ENCODE measurements around the gene NNMT.
A peak's percentile ranks its signal among the peaks of the same experiment; 100 is the strongest.

DNA sequence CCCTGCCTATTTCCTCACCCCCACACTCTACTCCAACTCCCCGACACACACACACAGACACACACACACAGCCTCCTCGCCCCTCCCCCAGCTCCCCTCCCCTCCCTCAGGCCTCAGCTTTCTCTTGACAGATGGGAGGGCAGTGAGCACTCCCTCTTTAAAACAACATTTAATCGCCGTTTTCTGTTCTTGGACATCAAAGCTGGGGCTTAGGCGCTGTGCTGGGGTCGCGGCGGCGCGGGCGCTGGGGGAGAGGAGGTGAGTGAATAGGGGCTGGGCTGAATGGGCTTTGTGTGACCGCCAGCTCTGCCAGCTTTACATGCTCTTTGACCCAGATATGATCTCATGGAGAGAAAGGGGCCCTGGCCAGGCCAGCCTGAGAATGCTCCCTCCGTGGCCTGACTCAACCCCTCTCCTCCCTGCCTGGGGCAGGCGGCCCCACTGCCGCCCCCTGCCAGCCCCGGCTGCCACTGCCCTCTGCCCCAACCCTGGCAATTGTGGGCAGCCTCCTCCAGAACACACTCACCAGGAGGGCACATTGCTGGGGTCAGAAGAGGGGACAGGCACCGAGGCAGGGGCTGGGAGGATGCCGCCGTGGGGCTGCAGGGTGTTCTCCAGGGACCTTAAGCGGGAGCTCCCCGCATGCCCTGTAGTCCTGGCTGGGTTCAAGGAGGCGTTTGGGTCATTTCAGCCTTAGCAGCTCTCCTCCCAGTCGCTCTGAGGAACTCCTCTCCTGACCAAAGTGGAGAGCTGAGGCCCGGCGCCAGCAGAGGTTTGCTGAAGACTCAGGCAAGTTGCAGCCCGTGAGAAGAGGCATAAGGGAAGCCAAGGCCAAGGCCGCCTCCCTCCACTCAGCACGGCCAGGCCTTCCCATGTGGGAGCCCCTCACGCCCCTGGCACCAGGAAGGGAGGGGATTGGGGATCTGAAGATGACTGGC, 38.3 kb upstream of the NNMT start:
- no peak for TF ChIP-seq EZH2 (IDR thresholded peaks at IDR 0.05; ENCODE audit: borderline replicate concordance)
- TF ChIP-seq, protein P1, sequence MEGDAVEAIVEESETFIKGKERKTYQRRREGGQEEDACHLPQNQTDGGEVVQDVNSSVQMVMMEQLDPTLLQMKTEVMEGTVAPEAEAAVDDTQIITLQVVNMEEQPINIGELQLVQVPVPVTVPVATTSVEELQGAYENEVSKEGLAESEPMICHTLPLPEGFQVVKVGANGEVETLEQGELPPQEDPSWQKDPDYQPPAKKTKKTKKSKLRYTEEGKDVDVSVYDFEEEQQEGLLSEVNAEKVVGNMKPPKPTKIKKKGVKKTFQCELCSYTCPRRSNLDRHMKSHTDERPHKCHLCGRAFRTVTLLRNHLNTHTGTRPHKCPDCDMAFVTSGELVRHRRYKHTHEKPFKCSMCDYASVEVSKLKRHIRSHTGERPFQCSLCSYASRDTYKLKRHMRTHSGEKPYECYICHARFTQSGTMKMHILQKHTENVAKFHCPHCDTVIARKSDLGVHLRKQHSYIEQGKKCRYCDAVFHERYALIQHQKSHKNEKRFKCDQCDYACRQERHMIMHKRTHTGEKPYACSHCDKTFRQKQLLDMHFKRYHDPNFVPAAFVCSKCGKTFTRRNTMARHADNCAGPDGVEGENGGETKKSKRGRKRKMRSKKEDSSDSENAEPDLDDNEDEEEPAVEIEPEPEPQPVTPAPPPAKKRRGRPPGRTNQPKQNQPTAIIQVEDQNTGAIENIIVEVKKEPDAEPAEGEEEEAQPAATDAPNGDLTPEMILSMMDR (IDR thresholded peaks at IDR 0.05; ENCODE audit: poor library complexity) = peak; percentile 39
- TF ChIP-seq EZH2phosphoT487 (IDR thresholded peaks at IDR 0.05; ENCODE audit: low read depth, severe bottlenecking, unreplicated experiment) = no peak

Data from hepatocyte (in vitro differentiated cells).